ENCODE results near the gene HNRNPUL1.

The HNRNPUL1 gene

GRCh38 chr19:41308450-41309179 lies 44.4 kb downstream of the HNRNPUL1 start:
- peak; percentile 88 to 97 for DNase-seq (ENCODE audit: low read depth in 2 of 2)

GRCh38 chr19:41309180-41310032 lies 45.2 kb downstream of the HNRNPUL1 start:
- no peak for DNase-seq (ENCODE audit: low read depth in 2 of 2)

GRCh38 chr19:41310033-41310831 lies 46.1 kb downstream of the HNRNPUL1 start, which contains the start of gene CCDC97:
CCDC97 (plus strand) TSS chr19:41310172; CDS start chr19:41310311, 139 bp downstream.
- DNase-seq (ENCODE audit: low read depth in 2 of 2) = peak; percentile 81 to 85

GRCh38 chr19:41311072-41311471 lies 46.9 kb downstream of the HNRNPUL1 start:
- DNase-seq (ENCODE audit: low read depth in 2 of 2) = no peak

- no peak for DNase-seq (ENCODE audit: low read depth in 2 of 2)
These were observed 47.4 kb downstream of the HNRNPUL1 start for GRCh38 chr19:41311613-41312012.

- no peak for DNase-seq (ENCODE audit: low read depth in 2 of 2)
These were observed 52.2 kb downstream of the HNRNPUL1 start for GRCh38 chr19:41316306-41316920.

GRCh38 chr19:41318696-41319499 lies 54.7 kb downstream of the HNRNPUL1 start:
- DNase-seq (ENCODE audit: low read depth in 2 of 2) = no peak

GRCh38 chr19:41319500-41320184 lies 55.5 kb downstream of the HNRNPUL1 start:
- DNase-seq (ENCODE audit: low read depth in 2 of 2) = no peak

GRCh38 chr19:41320185-41320518 lies 56.0 kb downstream of the HNRNPUL1 start:
- no peak for DNase-seq (ENCODE audit: low read depth in 2 of 2)

- DNase-seq (ENCODE audit: low read depth in 2 of 2) = no peak
These were observed 56.4 kb downstream of the HNRNPUL1 start for GRCh38 chr19:41320568-41320967.

- no peak for DNase-seq (ENCODE audit: low read depth in 2 of 2)
These were observed 57.0 kb downstream of the HNRNPUL1 start for GRCh38 chr19:41321204-41321599.

- no peak for DNase-seq (ENCODE audit: low read depth in 2 of 2)
These were observed 57.6 kb downstream of the HNRNPUL1 start for GRCh38 chr19:41321600-41322270.

GRCh38 chr19:41322451-41322850 lies 58.3 kb downstream of the HNRNPUL1 start:
- DNase-seq (ENCODE audit: low read depth in 2 of 2) = no peak

- no peak for DNase-seq (ENCODE audit: low read depth in 2 of 2)
These were observed 58.9 kb downstream of the HNRNPUL1 start for GRCh38 chr19:41323023-41323422.

- no peak for DNase-seq (ENCODE audit: low read depth in 2 of 2)
These were observed 59.4 kb downstream of the HNRNPUL1 start for GRCh38 chr19:41323430-41324125.

GRCh38 chr19:41324231-41324702 lies 60.1 kb downstream of the HNRNPUL1 start:
- DNase-seq (ENCODE audit: low read depth in 2 of 2) = no peak

- no peak for DNase-seq (ENCODE audit: low read depth in 2 of 2)
These were observed 60.9 kb downstream of the HNRNPUL1 start for GRCh38 chr19:41324921-41325639.

GRCh38 chr19:41325640-41325946 lies 61.4 kb downstream of the HNRNPUL1 start:
- DNase-seq (ENCODE audit: low read depth in 2 of 2) = no peak

Data from stimulated activated CD4-positive, alpha-beta T cell treated with anti-CD3 and anti-CD28 coated beads, Interleukin-4, amount 100 ng/mL, for 48 hours (primary cell).